ENCODE measurements around the gene APIP. TPM values are rescaled to one million over a fixed set of nuclear protein-coding genes. Genes with fewer than 3 reads are reported as not detected.
"Not testable (repeated sequence)": the region's sequence is repeated elsewhere in the genome, so short reads cannot be mapped to it uniquely, and the experiment has no call there.

APIP gene
- total RNA-seq, 1 experiment from 2014 or later, result 35.4 TPM

DNA sequence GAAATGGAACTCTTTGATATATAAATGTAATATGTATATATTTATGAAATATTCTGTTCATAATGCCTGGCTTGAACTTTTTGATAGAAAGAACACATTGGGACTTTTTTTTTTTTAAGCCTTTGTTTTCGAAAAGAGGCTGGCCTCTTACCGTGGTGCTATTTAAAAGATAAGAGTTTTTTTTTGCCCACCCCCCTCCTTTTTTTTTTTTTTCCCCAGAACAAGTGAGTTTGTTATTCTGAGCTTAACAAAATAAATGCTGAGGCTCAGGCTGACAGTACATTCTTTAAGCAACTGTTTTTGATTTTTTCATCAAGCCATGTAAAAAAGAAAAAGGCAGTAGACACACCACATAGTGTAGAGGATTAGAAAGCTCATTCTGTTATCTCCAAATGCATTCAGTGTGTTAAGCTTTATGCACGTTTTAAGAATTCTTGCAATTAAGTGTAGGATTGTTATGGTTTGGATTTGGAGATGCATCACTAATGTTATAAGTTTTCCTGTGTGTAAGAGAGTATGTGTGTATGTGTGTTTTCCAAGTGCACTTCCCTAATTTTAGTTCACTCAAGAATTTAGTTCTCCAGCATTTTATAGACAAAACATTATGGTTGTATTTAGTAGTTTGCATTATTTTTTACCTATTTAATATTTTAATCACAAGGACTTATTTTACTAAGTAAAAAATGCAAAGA is 12.2 kb upstream of the APIP start:
- DNase-seq (ENCODE audit: low spot score), result no peak
- in situ Hi-C loops (cut with HindIII; ENCODE audit: low sequenced_read_pairs), result no loop called here

DNA sequence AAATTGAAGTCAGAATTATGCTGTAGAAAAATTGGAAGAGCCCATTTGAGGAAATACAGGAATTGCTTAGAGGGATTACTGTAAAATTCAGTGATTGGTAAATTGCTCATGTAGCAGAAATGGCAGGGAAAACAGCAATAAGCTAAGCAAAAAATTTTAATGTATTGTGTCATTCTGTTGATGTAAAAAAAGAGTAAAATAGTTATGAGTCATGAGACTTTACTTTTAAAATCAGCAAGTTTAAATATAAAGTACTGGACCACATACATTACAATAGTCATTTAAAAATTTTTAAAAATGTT is 10.6 kb upstream of the APIP start:
- in situ Hi-C loops (cut with HindIII; ENCODE audit: low sequenced_read_pairs), result no loop called here
- no peak for DNase-seq (ENCODE audit: low spot score)

- DNase-seq (ENCODE audit: low spot score), result peak; percentile 69
These were observed 10.1 kb upstream of the APIP start for GRCh38 chr11:34926101-34926830.

DNA sequence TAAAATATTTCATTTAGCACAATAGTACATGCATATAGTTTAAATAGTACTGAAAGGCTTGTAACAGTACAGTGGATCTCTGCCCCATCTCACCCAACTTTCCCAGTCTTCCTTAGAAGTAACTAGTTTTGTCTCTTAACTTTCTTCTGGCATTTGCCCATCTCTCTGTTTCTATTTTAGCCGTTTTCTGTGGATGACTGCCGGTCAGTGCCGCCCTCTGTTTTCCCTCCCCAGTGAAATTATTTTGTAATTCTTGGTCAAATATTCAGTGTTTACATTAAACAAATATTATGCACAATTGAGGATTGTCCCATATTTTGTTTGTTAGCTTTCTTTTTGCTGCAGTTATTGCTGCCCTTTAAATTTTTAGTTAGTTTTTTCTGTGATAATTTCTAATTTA is 8.5 kb upstream of the APIP start:
- DNase-seq (ENCODE audit: low spot score), result no peak
- in situ Hi-C loops (cut with HindIII; ENCODE audit: low sequenced_read_pairs), result no loop called here

More at GRCh38 chr11:34926101-34926830, 10.1 kb upstream of the APIP start:
- in situ Hi-C loops (cut with HindIII; ENCODE audit: low sequenced_read_pairs), result no loop called here

- in situ Hi-C loops (cut with HindIII; ENCODE audit: low sequenced_read_pairs), result no loop called here
- DNase-seq (ENCODE audit: low spot score), result no peak
These were observed 5.0 kb upstream of the APIP start for GRCh38 chr11:34921156-34921555.

DNA sequence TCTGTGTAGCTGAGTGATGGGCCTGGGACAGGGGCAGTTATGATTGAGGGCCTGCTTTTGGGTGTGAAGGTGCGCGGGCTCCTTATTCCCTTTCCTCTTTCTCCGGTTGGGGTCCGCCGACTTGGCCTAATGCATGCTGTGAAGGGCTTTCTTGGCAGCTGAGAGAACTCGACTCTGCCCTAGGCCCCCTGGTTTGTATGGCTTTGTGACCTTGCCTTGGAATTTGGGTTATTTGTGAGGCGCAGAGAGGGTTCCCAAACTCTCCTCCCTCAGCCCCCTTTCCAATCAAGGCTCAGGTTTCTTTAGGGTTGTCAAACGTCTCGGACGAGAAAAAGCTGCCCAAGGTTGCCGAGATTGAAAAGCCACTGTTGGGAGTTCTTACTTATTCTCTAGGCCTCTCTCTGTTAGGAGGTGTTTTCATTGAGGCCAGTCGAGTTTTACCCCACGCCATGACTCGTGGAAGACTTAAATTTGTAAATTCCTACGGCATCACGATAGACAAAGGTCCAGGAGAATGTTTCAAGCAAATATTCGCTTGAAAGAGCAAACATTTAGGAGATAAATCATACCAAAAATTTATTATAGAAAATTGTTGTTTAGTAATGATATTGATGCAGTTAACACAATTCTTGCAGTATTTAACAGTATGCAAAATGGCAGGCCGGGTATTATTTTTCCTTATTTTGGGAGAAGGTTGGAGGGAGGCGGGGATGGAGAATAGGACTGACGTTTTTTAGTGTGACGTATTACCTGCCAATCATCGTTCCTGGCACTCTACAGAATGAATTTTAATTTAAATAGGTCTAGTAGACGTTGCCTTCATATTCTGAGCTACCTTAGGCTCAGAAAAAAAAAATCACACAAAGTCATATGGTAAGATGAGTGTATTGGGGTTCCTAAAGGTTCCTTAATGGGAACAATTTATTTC is 928 bp upstream of the APIP start:
- in situ Hi-C loops (cut with HindIII; ENCODE audit: low sequenced_read_pairs), result no loop called here
- DNase-seq (ENCODE audit: low spot score), result peak; percentile 19

- DNase-seq (ENCODE audit: low spot score), result peak; percentile 67
- in situ Hi-C loops (cut with HindIII; ENCODE audit: low sequenced_read_pairs), result no loop called here
These were observed 804 bp downstream of the APIP start for GRCh38 chr11:34915136-34916014.

- in situ Hi-C loops (cut with HindIII; ENCODE audit: low sequenced_read_pairs), result not testable (repeated sequence)
These were observed 2.6 kb downstream of the APIP start for GRCh38 chr11:34913556-34913955.

DNA sequence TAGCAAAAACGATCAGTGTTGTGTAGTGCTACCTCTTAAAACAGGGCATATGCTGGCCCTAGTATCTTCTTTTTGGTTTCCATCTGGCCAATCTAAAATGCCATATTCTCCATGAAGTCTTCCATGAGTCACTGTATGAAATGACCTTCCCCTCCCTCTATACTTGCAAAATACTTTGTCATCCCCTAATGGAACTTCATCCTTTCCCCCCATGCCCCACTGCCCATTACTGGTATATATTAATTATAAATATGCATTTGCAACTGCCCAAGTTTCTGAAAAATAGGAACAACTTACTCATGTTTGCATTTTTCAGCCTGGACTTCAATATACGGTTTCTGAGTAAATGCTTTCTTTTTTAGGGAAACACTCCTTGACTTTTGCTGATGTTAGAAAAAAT is 4.5 kb downstream of the APIP start:
- in situ Hi-C loops (cut with HindIII; ENCODE audit: low sequenced_read_pairs), result no loop called here
- DNase-seq (ENCODE audit: low spot score), result no peak

More at GRCh38 chr11:34913556-34913955, 2.6 kb downstream of the APIP start:
- not testable (repeated sequence) for DNase-seq (ENCODE audit: low spot score)

DNA sequence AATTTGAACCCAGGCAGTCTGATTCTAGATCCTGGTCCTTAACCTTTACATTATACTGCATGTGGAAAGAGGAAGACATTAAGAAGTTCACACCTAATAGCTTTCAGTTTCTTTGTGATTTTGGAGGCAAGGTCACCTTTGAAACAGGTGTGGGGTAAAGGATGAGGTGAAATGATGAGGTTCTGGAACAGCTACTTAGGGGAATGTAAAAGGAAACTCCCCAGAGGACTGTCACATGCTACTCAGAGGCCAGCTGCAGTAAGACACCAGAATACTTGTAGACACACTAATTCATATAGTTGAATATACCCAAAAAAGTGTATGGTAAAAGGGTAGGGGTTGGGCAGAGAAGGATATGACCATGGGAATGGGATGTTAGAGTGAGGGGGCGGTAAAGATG is 5.4 kb downstream of the APIP start:
- in situ Hi-C loops (cut with HindIII; ENCODE audit: low sequenced_read_pairs), result no loop called here
- no peak for DNase-seq (ENCODE audit: low spot score)

- DNase-seq (ENCODE audit: low spot score), result no peak
- in situ Hi-C loops (cut with HindIII; ENCODE audit: low sequenced_read_pairs), result no loop called here
These were observed 6.2 kb downstream of the APIP start for GRCh38 chr11:34909955-34910354.

DNA sequence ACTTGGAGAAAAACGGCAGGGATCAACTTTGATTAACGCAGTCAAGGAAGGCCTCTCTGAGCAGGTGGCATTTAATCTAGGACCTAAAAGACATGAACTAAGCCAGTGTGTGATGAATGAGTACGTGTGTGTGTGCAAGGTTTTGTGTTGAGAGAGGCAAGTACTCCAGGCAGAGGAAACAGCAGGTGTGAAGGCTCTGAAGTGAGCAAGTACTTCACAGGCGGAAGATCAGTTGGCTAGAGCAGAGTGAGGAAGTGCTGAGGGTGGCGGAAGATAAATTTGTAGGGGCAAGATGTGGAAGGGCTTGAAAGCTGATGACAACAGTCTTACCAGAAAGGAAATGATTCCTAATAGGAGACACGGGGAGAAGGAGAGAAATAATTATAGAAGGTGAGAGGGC is 6.8 kb downstream of the APIP start:
- no peak for DNase-seq (ENCODE audit: low spot score)
- in situ Hi-C loops (cut with HindIII; ENCODE audit: low sequenced_read_pairs), result no loop called here

- no peak for DNase-seq (ENCODE audit: low spot score)
- in situ Hi-C loops (cut with HindIII; ENCODE audit: low sequenced_read_pairs), result no loop called here
These were observed 8.1 kb downstream of the APIP start for GRCh38 chr11:34907934-34908593.

- no peak for DNase-seq (ENCODE audit: low spot score)
- in situ Hi-C loops (cut with HindIII; ENCODE audit: low sequenced_read_pairs), result no loop called here
These were observed 10.5 kb downstream of the APIP start for GRCh38 chr11:34905666-34906065.

DNA sequence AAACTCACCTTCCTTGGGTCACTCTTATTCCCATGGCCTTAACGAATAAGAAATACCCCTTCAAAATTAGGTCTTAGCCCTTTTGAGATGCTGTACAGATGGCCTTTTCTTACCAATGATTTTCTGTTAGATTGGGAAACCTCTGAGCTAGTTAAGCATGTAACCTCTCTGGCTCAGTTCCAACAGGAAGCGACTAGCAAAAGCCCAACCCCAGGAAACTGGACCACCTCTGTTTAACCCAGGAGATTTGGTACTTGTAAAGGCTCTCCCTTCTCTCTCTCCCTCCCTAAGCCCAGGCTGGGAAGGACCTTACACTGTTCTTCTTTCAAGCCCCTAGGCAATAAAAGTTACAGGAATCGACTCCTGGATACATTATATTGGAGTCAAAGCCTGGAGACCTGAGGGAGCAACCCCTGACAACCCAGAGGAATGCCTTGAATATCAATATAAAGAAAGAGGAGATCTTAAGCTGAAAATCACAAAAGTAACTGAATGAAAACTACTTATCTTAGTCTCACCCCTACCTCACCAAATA is 11.7 kb downstream of the APIP start:
- DNase-seq (ENCODE audit: low spot score), result no peak
- in situ Hi-C loops (cut with HindIII; ENCODE audit: low sequenced_read_pairs), result no loop called here

GRCh38 chr11:34899633-34900016 is 16.6 kb downstream of the APIP start:
- in situ Hi-C loops (cut with HindIII; ENCODE audit: low sequenced_read_pairs), result no loop called here
- no peak for DNase-seq (ENCODE audit: low spot score)

- DNase-seq (ENCODE audit: low spot score), result no peak
- in situ Hi-C loops (cut with HindIII; ENCODE audit: low sequenced_read_pairs), result no loop called here
These were observed 17.7 kb downstream of the APIP start for GRCh38 chr11:34898474-34898873.

- no peak for DNase-seq (ENCODE audit: low spot score)
- in situ Hi-C loops (cut with HindIII; ENCODE audit: low sequenced_read_pairs), result no loop called here
These were observed 18.9 kb downstream of the APIP start for GRCh38 chr11:34897171-34897870.
